NOMO-1 treated with DMSO at 0.1 percent for 48 hours (cell line): Measurements from ENCODE around the gene SMCHD1.
"Not testable (repeated sequence)": the region's sequence is repeated elsewhere in the genome, so short reads cannot be mapped to it uniquely, and the experiment has no call there.

Experiments used
- DNase-seq: peaks from one replicate; lab custom pipeline; 2025; ENCODE audit not compliant: unreplicated experiment; lab: John Stamatoyannopoulos, UW

Gene SMCHD1

GRCh38 chr18:2811416-2811815 lies 155.9 kb downstream of the SMCHD1 start:
- DNase-seq = no peak

GRCh38 chr18:2814928-2815327 lies 159.4 kb downstream of the SMCHD1 start:
- no peak for DNase-seq

- no peak for DNase-seq
Measured at GRCh38 chr18:2818281-2818680, 162.8 kb downstream of the SMCHD1 start.

GRCh38 chr18:2821695-2822094 lies 166.2 kb downstream of the SMCHD1 start:
- no peak for DNase-seq

- no peak for DNase-seq
Measured at GRCh38 chr18:2822213-2822921, 166.8 kb downstream of the SMCHD1 start.

GRCh38 chr18:2823202-2823601 lies 167.7 kb downstream of the SMCHD1 start:
- DNase-seq = no peak

GRCh38 chr18:2823966-2824365 lies 168.4 kb downstream of the SMCHD1 start:
- no peak for DNase-seq

GRCh38 chr18:2824865-2825264 lies 169.3 kb downstream of the SMCHD1 start:
- DNase-seq = no peak

- DNase-seq = no peak
Measured at GRCh38 chr18:2825613-2826175, 170.2 kb downstream of the SMCHD1 start.

- no peak for DNase-seq
Measured at GRCh38 chr18:2826581-2826980, 171.1 kb downstream of the SMCHD1 start.

GRCh38 chr18:2827061-2827460 lies 171.5 kb downstream of the SMCHD1 start:
- no peak for DNase-seq

- not testable (repeated sequence) for DNase-seq
Measured at GRCh38 chr18:2836118-2836517, 180.6 kb downstream of the SMCHD1 start.

- DNase-seq = not testable (repeated sequence)
Measured at GRCh38 chr18:2837290-2837689, 181.8 kb downstream of the SMCHD1 start.

GRCh38 chr18:2839202-2839601 lies 183.7 kb downstream of the SMCHD1 start:
- DNase-seq = no peak

GRCh38 chr18:2840521-2840920 lies 185.0 kb downstream of the SMCHD1 start:
- no peak for DNase-seq

- no peak for DNase-seq
Measured at GRCh38 chr18:2843146-2843545, 187.6 kb downstream of the SMCHD1 start.

GRCh38 chr18:2845172-2845571 lies 189.6 kb downstream of the SMCHD1 start:
- no peak for DNase-seq

- no peak for DNase-seq
Measured at GRCh38 chr18:2846636-2847316, 191.2 kb downstream of the SMCHD1 start, which contains the start of gene EMILIN2. TSS of gene EMILIN2 (plus strand) at chr18:2847006. CDS start at chr18:2847189, 183 bp downstream.

GRCh38 chr18:2847317-2848246 lies 192.1 kb downstream of the SMCHD1 start:
- no peak for DNase-seq

- no peak for DNase-seq
Measured at GRCh38 chr18:2848247-2849246, 193.0 kb downstream of the SMCHD1 start.
